DOHH2 (cell line): ENCODE results near the gene CBFA2T2.

Experiments
- EZH2phosphoT487 ChIP-seq: fragments of 200-600 bp; sonication (generic); IDR thresholded peaks from 2 replicates; pipeline ENCODE4 v1.6.1; 2017; ENCODE audit warnings: borderline replicate concordance, mild to moderate bottlenecking, antibody characterized with exemption, low read length, moderate library complexity, mixed read lengths
- TF ChIP-seq, protein P1 (sequence below): fragments of 200-600 bp; sonication (generic); IDR thresholded peaks from one replicate; pipeline ENCODE4 v1.5.1; 2014; ENCODE audit warnings: antibody characterized with exemption, mild to moderate bottlenecking, low read depth, low read length; ENCODE audit not compliant: poor library complexity, severe bottlenecking

DNA sequence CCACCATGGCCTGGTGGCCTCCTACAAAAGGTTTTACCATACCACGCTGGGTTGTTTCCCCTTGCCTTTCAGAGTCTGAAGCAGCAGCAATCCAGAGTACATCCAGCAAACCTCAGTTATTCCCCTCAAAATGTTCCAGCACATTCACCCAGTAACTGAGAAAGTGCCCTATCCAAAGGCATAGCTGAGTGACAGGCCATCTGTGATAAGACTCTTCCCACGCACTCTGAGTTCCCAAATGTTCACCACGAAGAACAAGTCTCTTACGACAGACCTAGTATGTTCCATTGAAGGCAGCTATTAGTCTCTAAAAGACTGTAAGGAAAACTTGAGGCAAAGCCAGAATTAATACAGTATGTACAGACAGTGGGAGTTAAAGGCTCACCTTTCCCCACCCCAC is 140.6 kb downstream of the CBFA2T2 start:
- TF ChIP-seq, protein P1, sequence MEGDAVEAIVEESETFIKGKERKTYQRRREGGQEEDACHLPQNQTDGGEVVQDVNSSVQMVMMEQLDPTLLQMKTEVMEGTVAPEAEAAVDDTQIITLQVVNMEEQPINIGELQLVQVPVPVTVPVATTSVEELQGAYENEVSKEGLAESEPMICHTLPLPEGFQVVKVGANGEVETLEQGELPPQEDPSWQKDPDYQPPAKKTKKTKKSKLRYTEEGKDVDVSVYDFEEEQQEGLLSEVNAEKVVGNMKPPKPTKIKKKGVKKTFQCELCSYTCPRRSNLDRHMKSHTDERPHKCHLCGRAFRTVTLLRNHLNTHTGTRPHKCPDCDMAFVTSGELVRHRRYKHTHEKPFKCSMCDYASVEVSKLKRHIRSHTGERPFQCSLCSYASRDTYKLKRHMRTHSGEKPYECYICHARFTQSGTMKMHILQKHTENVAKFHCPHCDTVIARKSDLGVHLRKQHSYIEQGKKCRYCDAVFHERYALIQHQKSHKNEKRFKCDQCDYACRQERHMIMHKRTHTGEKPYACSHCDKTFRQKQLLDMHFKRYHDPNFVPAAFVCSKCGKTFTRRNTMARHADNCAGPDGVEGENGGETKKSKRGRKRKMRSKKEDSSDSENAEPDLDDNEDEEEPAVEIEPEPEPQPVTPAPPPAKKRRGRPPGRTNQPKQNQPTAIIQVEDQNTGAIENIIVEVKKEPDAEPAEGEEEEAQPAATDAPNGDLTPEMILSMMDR, result no peak
- no peak for TF ChIP-seq EZH2phosphoT487
